COLO668 (cell line): Measurements from ENCODE around the gene OR51V1.
"Not testable (repeated sequence)": the region's sequence is repeated elsewhere in the genome, so short reads cannot be mapped to it uniquely, and the experiment has no call there.

ENCODE experiments used
- DNase-seq: peaks from one replicate; lab custom pipeline; 2025; ENCODE audit not compliant: unreplicated experiment; lab: John Stamatoyannopoulos, UW

Gene OR51V1, protein sequence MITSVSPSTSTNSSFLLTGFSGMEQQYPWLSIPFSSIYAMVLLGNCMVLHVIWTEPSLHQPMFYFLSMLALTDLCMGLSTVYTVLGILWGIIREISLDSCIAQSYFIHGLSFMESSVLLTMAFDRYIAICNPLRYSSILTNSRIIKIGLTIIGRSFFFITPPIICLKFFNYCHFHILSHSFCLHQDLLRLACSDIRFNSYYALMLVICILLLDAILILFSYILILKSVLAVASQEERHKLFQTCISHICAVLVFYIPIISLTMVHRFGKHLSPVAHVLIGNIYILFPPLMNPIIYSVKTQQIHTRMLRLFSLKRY

DNA sequence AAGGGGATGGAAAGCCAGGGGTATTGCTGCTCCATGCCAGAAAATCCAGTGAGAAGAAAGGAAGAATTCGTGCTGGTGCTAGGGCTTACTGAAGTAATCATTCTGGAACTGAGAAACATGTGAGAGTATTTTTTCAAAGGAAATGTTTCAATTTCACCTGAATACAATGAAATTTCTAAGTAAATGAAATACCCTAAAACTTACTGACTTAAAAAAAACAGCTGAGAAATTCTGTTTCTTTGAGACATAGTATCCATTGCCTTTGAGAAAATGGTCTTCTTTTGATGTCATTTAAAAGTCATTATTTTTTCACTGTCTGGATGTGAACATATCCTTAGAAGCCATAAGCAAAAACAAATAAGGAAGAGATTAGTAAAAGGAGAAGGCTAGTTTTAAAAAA, at the start of gene OR51V1:
TSS of gene OR51V1 (minus strand) at position 101 of the 400 bp plus-strand sequence. CDS start at position 101, 0 bp downstream.
- DNase-seq, result no peak

DNA sequence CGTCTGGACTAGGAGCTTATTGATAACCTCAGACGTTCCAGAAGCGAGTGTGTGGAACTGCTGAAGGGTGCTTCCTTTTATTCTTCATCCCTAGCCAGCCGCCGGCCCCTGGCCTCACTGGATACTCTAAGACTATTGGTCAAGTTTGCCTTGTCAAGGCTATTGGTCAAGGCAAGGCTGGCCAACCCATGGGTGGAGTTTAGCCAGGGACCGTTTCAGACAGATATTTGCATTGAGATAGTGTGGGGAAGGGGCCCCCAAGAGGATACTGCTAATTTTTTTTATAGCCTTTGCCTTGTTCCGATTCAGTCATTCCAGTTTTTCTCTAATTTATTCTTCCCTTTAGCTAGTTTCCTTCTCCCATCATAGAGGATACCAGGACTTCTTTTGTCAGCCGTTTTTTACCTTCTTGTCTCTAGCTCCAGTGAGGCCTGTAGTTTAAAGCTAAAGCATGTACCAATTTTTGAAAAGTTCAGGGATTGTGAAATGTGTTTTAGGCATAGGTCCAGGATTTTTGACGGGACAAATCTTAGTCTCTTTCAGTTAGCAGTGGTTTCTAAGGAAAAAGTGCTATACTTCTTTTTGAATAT, 49.4 kb upstream of the OR51V1 start, which contains the start of gene HBG1:
TSS of gene HBG1 (minus strand) at position 51 of the 590 bp plus-strand sequence. CDS start 53 bp downstream, outside the sequence.
- DNase-seq, result not testable (repeated sequence)

DNA sequence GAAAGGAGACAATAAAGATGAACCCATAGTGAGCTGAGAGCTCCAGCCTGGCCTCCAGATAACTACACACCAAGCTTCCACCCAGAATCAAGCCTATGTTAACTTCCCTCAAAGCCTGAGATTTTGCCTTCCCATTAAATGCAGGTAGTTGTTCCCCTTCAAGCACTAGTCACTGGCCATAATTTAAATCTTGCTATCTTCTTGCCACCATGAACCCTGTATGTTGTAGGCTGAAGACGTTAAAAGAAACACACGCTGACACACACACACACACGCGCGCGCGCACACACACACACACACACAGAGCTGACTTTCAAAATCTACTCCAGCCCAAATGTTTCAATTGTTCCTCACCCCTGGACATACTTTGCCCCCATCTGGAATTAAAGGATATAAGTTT, 48.0 kb upstream of the OR51V1 start:
- not testable (repeated sequence) for DNase-seq

DNA sequence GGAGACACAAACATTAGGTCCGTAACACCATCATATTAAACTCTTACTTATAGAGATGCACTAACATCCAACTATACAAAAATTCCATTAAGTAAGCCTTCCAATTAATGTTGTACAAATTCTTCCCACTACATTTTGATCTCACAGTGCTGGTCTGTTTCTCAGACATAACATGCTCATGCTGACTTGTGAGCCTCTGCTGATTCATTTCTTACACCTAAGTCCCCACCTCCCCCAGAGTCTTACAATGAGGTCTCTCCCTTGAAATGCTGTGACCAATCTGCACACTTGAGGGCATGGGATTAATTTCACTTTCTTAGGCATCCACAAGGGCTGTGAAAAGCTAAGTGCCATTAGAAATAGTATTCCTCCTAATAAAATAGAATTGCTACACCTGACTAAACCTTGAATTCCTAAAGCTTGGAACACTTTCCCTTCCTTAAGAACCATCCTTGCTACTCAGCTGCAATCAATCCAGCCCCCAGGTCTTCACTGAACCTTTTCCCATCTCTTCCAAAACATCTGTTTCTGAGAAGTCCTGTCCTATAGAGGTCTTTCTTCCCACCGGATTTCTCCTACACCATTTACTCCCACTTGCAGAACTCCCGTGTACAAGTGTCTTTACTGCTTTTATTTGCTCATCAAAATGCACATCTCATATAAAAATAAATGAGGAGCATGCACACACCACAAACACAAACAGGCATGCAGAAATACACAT, 47.1 kb upstream of the OR51V1 start:
- DNase-seq, result no peak

DNA sequence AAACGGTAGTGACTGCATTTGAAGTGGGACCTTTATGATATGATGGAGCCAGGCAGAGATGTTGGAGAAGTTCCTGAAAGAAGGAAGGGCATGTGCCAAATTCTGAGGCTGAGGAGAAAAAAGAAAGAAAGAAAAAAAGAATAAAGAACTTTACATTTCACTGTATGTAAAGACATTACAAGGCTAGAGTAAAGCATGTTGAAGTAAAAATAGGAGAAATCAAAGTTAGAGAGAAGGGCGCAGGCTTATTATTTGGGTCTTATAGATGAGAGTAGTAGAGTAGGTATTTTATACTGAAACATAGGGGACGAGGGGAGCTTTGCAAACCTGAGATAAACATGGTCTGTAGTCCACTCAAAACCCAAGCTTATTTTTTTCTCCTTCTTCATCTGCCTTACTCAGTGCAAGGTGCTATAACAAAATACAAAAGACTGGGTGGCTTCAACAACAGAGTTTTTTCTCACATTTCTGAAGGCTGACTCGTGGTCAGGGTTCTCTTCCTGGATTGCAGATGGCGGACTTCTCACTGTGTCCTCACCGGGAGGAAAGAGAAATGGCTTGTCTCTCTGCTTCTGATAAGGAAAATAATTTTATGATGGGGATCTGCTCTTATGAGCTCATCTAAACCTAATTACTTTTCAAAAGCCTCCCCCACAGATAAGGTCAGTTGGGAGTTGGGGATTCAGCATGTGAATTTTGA, 46.4 kb upstream of the OR51V1 start:
- DNase-seq, result no peak

DNA sequence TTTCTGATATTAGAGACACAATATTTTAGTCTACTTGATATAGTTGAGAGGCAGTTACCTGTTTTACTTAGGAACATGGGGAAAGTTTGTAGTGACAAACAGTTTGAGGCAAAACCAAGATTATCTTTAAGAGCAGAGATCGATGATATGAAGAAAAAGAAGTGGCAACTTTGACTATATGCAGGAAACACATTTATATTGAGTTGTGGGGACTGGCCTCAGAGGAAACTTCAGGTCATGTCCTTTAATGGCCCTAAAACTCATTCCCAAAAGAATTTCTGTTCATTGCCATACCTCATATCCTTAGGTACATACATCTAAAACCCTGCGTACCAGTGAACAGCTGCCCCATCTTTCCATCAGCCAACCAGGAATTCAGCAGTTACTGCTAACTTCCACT, 44.7 kb upstream of the OR51V1 start:
- DNase-seq, result no peak

DNA sequence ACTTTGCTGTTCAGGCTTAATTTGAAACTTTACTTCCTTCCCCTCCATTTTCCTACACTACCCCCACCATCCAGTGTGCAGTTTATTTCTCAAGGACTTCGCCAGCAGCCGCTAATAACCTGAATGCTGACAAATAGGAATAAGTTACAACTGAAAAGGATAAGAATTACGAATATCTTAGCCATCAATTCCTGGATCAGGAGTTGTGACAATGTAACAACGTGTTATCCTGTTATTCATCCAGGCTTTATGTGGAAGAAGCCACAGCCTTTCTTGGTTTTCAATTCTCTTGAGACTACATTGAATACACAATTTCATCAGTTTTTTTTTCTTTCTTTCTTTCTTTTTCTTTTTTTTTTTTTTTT, 43.3 kb upstream of the OR51V1 start:
- DNase-seq, result no peak

DNA sequence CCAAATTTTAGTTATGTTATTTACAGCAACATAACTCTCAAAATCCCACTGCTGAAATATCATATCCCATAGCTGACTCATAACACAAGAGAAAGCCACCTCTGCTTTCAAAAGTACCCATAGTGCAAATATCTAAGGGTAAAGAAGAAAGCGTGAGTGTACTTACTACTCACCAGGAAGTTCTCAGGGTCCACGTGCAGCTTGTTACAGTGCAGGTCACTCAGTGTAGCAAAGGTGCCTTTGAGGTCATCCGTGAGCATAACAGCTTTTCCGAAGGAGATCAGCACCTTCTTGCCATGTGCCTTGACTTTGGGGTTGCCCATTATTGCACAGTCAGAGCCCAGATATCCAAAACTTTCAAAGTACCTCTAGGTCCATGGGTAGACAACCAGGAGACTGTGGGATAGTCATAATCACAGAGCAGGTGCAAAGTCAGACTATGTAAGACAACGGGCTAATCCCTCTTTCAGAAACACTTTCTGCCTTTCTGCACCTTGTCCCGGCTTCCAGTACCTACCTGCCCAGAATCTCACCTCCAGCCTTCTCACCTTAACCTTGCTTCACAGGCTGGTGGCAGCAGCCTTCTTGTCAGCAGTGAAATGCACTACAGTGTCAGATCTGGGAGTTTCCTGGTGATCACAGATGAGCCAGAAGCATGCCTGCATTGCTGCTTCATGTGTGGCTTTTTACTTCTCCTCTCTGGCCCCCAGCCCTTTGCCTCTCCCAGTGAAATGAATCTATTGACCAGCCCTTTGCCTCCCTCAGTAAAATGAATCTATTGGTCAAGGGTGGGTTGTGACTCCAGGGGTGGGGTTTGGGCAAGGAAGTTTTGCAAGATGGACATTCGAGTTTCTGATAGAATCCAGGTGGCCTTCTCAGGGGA, 42.7 kb upstream of the OR51V1 start:
- no peak for DNase-seq

DNA sequence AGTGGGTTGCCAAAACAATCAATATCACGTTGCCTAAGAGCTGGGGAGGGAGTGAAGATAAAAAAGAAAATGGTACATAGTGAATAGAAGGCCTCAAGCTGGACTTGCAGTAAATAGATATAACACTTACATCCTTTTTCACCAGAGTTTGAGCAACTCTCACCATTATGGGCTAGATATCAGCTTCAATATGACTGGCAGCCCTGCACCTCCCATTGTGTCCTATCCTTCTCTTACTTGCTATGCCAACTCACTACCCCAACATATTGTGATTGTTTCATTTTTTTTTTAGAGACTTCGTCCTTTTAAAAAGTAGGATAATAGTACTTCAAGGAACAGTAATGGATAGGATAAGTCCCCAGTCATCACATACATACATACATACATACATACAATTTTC, 41.7 kb upstream of the OR51V1 start:
- DNase-seq, result no peak

DNA sequence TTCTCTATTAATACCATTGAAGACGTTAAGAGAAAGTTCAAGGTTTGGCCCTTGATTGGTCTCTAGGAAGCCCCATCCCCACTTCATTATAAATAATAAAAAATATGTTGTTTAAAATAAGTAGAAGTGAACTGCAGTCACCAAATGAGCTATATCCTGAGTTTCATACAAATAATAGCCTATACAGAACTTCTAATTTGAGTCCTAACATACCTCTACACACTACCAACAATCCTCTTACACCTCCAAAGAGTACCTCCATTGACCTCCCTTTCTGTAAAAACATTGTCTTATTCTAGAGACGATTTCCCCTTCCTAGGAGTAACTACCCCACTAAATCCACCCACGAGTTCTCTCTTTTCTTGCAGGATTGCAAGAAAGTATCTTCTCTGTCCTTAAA, 41.0 kb upstream of the OR51V1 start:
- DNase-seq, result no peak

DNA sequence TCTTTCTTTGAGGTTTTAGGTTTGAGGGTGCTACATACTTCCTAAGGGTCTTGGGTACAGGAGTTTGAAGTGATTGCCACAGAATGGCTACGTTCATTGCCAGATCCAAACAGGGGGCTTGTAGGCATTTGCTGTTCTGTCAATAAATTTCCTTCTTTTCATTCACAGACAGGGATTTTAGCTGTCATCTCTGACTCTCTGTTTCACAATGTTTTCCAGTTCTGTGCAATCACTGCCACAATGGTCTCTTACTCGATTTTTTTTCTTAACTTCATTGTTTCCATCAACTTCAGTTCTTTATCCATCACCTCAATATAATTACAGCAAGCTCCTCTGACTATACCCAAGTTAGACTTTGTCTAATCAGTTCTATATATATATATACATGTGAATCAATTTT, 40.0 kb upstream of the OR51V1 start:
- no peak for DNase-seq

DNA sequence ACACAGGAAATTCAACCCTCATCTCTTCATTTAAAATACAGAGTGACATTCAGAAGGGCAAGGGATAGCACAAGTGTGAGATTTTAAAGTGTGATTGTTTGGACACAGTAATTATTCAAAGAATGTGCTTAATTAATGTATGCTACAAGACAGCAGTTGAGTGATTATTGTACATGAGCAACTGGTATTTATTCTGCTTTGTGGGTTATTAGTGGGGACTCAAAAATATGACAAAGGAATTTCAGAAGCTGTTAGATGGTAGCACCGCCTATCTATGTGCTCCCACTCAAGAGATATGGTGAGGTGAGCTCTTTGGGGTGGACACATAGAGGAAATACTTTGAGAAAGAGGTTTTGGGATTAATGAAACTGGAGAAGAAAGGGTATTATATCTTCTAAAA, 39.6 kb upstream of the OR51V1 start:
- no peak for DNase-seq

DNA sequence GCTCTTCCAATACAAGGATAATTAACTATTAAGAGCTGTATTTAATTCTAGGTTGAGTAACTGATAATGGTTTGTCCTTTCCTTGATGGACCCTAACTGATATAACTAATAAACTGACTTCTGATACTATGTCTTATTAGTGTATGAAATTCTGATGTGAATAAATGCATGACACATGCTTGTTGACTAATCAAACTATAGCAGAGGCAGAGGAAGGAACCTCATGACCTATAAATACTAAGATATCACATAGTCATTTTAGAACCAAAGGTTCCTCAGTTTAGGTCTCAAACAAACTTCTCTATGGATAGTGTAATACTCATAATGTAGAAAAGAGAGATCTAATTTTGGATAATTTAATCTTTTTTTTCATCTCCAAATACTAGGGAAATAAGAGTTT, 38.6 kb upstream of the OR51V1 start:
- no peak for DNase-seq

DNA sequence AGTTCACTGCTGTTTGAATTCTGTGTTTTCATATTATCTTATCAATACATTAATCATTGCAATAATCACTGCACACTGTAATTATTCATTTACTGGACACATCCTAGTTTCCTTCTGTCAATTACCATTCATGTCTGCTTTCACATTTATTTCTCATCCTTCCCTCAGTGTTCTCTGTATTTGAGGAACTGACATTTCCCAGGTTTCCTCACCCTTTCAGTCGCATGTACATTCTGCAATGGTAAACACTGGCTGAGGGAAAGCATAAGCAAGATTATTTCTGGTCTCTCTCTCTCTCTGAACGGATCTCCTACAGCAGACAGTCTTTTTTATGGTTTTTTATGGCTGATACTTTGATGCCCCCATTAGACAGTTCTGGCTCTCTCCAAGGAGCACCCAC, 38.0 kb upstream of the OR51V1 start:
- DNase-seq, result no peak

DNA sequence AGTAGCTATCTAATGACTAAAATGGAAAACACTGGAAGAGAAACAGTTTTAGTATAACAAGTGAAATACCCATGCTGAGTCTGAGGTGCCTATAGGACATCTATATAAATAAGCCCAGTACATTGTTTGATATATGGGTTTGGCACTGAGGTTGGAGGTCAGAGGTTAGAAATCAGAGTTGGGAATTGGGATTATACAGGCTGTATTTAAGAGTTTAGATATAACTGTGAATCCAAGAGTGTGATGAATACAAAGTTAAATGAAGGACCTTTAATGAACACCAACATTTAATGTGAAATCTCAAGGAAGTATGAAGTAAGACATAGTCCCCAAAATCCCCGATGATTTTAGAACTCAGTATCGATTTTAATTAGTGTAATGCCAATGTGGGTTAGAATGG, 36.9 kb upstream of the OR51V1 start:
- no peak for DNase-seq

DNA sequence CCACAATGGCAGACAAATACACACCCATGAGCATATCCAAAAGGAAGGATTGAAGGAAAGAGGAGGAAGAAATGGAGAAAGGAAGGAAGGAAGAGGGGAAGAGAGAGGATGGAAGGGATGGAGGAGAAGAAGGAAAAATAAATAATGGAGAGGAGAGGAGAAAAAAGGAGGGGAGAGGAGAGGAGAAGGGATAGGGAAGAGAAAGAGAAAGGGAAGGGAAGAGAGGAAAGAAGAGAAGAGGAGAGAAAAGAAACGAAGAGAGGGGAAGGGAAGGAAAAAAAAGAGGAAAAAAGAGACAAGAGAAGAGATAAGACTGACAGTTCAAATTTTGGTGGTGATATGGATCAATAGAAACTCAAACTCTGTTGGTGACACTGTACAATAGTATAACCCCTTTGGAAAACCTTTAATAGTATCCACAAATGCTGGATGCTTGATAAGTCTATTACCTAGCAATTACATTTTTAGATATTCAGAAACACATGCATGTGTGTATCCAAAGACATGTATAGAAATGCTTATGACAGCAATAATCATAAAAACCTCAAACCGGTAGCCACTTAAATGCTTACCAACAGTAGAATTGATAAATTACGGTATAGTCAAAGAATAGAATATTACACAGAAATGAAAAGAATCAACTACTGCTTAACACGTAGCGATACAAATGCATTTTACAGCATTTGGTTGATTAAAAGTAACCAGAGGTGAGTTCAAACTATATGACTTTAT, 35.0 kb upstream of the OR51V1 start:
- DNase-seq, result no peak

DNA sequence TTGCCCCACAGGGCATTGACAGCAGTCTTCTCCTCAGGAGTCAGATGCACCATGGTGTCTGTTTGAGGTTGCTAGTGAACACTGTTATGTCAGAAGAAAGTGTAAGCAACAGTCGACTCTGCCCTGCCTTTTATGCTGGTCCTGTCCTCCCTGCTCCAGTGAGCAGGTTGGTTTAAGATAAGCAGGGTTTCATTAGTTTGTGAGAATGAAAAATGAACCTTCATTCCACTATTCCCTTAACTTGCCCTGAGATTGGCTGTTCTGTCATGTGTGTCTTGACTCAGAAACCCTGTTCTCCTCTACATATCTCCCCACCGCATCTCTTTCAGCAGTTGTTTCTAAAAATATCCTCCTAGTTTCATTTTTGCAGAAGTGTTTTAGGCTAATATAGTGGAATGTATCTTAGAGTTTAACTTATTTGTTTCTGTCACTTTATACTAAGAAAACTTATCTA, 33.9 kb upstream of the OR51V1 start, which contains the start of gene HBD:
TSS of gene HBD (minus strand) at position 103 of the 454 bp plus-strand sequence. CDS start at position 53, 50 bp downstream.
- no peak for DNase-seq

DNA sequence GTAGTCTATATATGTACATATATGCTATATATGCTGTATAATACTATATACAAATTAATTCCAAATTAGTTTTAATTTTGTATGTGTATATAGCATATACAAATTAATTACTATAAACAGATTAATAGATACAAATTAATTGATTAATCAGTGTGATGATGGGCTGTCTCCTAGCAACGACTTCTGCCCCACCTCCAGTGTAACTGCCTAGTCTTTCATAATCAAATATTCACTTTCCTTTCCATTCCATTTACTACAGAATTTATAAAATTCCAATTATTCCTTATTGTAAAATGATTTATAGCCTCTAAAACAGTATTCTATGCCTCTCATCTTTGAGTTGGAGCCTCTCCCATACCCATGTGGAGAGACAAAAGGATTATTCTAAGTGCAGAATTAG, 32.8 kb upstream of the OR51V1 start:
- no peak for DNase-seq

DNA sequence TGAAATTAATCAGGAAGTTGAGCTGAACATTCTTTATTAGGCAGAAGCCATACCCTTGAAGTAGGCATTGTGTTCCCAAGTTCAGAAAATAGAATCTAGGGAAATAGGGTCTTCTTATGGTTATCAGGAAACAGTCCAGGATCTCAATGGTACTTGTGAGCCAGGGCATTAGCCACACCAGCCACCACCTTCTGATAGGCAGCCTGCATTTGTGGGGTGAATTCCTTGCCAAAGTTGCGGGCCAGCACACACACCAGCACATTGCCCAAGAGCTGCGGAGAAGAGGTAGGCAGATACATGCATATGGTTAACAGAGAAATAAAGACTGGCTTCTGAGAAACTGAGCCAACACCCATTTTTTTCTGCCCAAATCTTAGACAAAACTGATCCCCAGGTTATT, 32.3 kb upstream of the OR51V1 start:
- DNase-seq, result no peak

DNA sequence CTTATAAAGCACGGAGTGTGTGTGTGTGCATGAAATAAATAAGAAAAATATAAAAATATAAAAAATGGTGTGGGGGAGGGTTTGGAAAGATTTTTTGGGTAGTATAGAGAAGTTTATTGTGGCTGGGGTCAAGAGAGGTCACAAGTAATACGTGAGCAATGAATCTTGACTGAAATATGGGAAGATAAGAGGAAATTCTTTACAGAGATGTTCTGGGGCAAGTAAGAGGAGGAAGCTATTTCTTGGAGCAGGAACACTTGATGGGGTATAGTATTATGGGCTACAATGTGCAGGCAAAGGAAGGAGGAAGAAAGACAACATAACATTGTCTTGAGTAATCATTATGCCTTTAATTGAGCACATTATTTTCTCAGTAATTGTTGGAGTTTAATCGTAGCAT, 31.7 kb upstream of the OR51V1 start:
- DNase-seq, result no peak
